GM12891 (cell line): ENCODE measurements around the gene CHCHD6.

Source experiments
- DNase-seq: peaks from one replicate; pipeline ENCODE4 v3.0.0; 2011; ENCODE audit warnings: low spot score; ENCODE audit not compliant: insufficient read length
- FAIRE-seq: peaks from 2 replicates; lab custom pipeline; 2011; peaks lifted over from hg19 to GRCh38; lab: Jason Lieb, UNC
- PAX5 ChIP-seq: IDR thresholded peaks from 2 replicates; pipeline ENCODE4 v1.6.1; 2011; ENCODE audit warnings: low read length, moderate library complexity, mild to moderate bottlenecking; ENCODE audit not compliant: insufficient read depth, severe bottlenecking
- POLR2A ChIP-seq: IDR thresholded peaks from 2 replicates; pipeline ENCODE4 v1.6.1; 2011; ENCODE audit warnings: low read depth, low read length, control low read depth
- POLR2AphosphoS5 ChIP-seq: IDR thresholded peaks from 2 replicates; pipeline ENCODE4 v1.6.1; 2011; ENCODE audit warnings: low read depth, low read length, control low read depth
- POU2F2 ChIP-seq: IDR thresholded peaks from 2 replicates; pipeline ENCODE4 v1.6.1; 2011; ENCODE audit warnings: low read depth, mild to moderate bottlenecking, control low read depth, low read length, moderate library complexity
- SPI1 ChIP-seq: IDR thresholded peaks from 2 replicates; pipeline ENCODE4 v1.6.1; 2011; ENCODE audit warnings: low read depth, low read length, control low read depth
- TAF1 ChIP-seq: IDR thresholded peaks from 2 replicates; pipeline ENCODE4 v1.6.1; 2011; ENCODE audit warnings: low read depth, low read length, control low read depth

CHCHD6 gene

DNA sequence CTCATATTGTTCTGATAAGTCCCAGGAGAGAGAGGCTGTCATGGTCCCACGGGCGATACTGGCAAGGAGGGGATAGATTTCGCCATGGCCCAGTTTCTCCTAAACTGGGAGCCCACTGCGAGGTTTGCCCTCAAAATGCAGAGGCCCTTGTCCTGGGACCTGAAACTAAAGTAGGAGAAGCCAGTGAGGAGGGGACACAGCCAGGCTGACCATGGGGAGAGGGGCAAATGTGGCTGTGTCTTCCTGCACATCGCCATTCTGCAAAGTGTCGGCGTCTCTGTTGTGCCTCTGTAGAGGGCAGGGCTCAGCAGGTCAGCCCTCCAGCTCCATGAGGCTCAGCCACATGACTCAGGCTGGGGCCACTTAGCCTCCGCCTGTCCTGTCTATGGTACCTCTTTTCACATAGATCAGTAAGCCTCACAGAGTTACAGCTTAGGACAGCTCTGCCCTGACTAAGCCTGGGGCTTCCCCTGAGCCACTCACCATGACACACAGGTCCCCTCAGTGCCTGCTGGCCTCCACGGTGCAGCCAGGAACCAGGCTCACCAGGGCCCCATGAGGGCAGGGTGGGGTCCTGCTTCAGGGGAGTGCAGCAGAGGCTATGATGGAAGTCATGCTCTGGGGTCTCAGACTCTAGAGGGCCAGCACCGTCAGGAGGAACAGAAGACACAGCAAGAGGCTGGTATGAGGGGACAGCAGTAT is 250.3 kb downstream of the CHCHD6 start:
- TF ChIP-seq POU2F2: no peak
- no peak for TF ChIP-seq POLR2A
- TF ChIP-seq POLR2AphosphoS5: no peak
- TF ChIP-seq TAF1: no peak
- no peak for TF ChIP-seq PAX5
- no peak for TF ChIP-seq SPI1
- DNase-seq: no peak
- FAIRE-seq: no peak

DNA sequence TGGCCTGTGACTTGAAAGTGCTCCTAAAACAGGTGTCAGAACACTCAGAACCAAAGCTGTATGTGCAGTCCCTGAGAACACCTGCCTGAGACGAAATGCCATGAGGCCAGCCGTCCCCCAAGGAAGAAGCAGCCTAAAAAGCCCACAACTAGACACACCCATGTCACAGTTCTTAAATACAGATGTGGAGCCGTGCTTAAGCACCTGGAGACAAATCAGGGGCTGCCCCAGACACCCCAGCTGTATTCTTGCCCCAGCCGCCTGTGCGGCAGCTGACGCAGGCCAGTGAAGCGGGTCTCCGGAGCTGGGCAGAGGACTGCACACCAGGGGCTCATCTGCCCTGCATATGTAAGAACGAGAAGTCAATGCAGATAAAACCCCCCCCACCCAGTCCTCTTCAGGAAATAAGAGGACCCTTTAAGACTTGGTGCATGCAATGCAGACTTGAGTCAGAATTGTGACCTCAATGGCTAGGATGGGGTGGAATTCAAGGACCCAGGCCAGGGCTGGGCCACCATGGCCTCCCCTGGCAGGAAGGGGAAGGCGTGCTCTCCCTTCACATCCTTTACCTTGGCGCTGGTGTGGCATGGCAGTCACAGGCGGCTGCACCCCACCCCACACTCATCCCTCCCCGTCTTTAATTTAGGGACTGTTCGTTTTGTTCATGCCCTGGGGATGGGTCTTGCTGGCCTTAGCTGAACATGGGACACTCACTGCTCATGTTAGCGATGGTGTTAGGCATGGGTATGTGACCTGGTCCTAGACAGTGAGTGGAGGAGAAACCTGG is 251.2 kb downstream of the CHCHD6 start:
- DNase-seq: no peak
- peak; percentile 86 for FAIRE-seq
- TF ChIP-seq POLR2A: no peak
- TF ChIP-seq SPI1: no peak
- no peak for TF ChIP-seq POU2F2
- TF ChIP-seq POLR2AphosphoS5: no peak
- no peak for TF ChIP-seq PAX5
- no peak for TF ChIP-seq TAF1

DNA sequence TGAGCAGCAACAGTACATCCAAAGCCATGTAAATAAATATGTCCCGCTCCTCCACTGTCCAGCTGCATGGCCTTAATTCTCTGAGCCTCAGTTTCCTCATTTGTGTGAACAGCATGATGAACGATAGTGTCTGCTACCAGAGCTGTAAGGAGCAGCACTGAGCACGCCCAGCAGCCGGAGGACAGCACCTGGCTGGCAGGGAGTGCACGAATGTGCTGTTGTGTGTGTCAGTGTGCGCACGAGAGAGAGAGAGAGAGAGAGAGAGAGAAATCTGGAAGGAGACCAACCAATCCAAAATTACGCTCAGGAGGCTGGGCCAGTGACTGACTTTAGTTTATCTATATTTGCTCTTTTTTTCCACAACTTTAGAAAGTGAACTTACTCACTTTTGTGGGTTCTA is 252.3 kb downstream of the CHCHD6 start:
- DNase-seq: no peak
- peak; percentile 23 for FAIRE-seq
- TF ChIP-seq SPI1: no peak

DNA sequence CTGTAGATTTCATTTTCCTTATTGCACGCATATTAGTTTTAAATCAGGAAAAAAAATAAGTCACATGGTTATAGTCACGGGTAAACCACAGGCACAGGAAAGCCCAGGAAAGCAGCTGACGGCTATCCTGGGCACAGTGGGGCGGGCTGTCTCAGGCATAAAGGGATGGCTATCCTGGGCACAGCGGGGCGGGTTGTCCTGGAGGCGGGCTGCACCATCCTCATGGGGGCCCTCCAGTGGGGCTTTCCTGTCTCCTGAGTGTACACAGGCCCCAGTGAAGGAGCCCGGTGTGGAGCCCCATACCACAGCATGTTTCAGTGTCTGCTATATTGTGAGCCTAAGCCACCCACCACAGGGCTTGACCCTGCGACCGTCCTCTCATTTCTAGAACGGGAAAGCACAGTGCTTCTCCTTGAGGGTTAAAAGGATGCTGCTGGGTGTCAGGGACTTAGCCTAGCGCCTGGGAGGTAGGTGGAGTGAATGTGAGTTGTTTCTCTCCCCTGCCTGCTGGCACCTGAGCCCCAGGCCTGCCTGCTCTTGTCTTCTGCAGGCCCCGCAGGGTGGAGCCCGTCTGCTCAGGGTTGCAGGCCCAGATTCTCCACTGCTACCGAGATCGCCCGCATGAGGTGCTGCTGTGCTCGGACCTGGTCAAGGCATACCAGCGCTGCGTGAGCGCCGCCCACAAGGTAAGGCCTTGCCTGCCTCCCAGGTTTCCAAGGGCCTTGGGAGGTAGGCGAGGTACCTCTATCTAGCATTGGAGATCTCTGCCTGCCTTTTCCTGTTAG is 253.0 kb downstream of the CHCHD6 start:
- DNase-seq (no peak), FAIRE-seq (peak; percentile 60)
- TF ChIP-seq SPI1 (no peak), POU2F2 (no peak), POLR2A (no peak), TAF1 (no peak), PAX5 (no peak), POLR2AphosphoS5 (no peak)

DNA sequence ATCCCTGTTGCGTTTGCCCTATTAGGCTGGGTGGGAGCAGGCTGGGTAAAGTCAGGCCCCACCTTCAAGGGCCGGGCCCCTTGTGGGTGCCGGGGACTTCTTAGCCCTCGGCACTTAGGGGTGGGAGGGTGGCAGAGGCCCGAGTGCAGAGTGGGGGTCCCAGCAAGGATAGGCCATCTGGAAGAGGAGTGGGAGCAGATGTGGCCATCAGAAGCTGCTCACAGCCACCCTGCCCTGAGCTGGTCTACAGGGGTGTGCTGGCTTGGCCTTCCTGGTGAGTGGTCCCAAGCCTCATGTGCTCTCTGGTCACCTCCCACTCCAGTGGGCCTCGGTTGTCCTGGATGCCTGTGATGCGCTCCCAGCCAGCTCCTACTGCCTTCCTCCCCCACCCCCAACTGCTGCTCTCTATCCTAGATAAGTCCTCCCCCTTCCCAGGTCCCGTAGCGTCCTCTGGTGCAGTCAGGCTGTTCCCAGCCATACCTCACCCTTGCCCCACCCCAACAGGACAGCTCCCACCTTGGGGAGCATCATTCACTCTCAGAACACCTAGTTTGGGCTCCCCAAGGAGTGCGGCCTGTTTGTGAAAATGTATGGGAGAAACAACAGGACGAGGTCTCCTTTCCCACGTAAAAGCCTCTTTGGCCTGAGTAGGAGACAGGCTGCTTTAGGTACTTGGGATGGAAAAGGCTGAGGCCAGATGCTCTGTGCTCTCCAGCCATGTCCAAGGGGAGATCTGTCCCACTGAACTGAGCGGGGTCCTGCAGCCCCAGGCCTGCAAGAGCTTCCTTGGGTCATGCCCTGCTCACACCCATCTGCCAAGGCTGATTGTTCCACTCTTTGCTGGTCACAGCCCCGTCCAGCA is 254.0 kb downstream of the CHCHD6 start:
- no peak for DNase-seq
- no peak for FAIRE-seq

DNA sequence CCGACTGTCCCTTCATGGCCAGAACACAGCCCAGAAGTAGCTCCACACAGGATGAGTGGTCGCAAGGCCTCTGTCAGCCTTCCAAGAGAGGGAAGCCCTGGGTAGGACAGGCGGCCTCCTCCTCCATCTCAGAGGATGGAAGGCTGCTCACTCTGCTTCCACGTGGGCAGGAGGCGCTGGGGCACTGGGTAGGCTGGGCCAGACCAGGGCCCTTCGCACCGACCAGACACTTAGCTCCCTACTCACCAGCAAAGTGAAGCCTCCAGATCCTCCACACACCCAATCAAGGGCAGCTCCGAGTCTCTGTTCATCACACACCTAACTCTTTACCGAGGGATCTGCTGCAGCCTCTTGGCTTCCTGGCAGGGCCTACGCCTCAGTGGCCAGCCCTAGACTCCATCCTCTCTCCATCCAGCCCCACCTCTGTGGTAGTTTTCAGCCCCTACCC is 254.6 kb downstream of the CHCHD6 start:
- DNase-seq (no peak), FAIRE-seq (no peak)
- TF ChIP-seq SPI1: no peak
- TF ChIP-seq POLR2AphosphoS5: no peak
- TF ChIP-seq PAX5: no peak
- TF ChIP-seq POU2F2: no peak
- TF ChIP-seq TAF1: no peak
- no peak for TF ChIP-seq POLR2A

More for the DNA sequence above, 254.0 kb downstream of the CHCHD6 start:
- TF ChIP-seq TAF1 (no peak), POLR2A (no peak), PAX5 (no peak), POLR2AphosphoS5 (no peak), POU2F2 (no peak), SPI1 (no peak)

DNA sequence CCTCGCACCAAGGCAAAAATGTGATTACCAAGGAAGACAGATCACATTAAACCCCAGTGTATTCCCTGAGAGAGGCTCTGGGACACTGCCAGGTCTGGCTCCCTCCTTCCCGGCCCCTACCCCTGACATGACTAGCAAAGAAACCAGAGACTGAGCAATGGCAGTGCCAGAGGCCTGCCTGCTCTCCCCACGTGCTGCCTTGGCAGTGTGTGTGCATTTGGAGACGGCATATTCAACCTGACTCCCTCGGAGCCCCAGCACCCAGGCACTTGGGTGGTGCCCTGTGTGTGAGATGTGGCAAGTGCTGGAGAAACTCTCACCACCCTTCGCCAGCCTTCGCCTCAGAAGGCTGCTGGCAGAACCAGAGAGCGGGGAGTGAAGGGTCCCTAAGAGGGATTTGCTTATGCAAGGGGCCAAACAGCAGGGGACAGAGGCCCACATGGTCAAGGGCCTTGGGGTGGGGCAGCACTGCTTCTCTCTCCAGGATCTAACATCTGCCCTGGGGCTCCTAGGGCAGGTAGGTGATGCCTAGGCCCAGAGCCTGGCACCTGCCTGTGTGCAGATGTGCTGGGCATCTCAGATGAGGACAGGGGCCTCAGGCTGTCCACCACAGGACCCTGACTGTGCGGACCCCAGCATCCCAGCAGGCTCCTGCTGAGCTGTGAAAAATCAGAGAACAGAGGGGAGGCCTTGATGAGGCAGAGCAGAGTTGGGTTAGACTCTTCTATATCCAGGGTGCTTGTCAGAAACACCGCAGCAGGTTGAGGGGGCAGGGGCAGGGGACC is 255.3 kb downstream of the CHCHD6 start:
- FAIRE-seq (no peak), DNase-seq (no peak)
- TF ChIP-seq POLR2AphosphoS5 (no peak), POLR2A (no peak), TAF1 (no peak), PAX5 (no peak), POU2F2 (no peak), SPI1 (no peak)

DNA sequence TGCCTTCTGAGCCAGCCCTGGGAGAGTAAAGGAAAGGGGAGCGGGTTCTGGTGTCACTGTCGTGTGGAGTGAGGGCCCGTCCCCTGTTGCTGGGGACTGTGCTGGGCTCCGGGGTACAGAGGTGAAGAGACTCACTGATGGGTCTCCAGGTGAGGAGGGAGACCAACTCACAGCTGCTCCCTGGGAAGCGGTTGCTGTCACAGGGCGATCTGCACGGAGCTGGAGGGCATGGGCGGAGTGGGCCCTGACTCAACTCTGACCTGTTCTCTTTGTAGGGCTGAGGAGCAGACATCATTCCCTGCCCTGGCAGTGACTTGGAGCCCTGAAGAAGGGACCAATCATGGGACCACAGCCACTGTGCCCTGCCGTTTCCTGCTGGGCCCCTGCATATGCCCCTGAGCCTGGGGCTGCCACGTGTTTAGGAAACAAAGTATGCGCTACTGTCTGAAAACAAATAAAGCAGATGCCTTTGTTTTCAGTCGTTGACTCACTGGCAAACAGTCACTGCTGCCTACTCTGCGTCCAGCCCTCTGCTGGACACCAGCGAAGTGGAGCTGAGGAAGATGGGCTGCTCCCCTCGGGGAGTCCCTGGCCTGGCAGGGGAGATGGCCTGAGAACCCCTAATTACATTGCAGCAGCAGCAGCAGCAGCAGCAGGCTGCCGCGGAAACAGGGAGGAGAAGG is 256.0 kb downstream of the CHCHD6 start:
- DNase-seq (no peak), FAIRE-seq (no peak)

More for the DNA sequence above, 256.0 kb downstream of the CHCHD6 start:
- no peak for TF ChIP-seq PAX5
